GM19240 (cell line): Measurements from ENCODE around the gene ARMS2.

Experiments
- DNase-seq: peaks from one replicate; pipeline ENCODE4 v3.0.0; 2011; ENCODE audit warnings: low spot score; ENCODE audit not compliant: insufficient read length

Gene ARMS2

GRCh38 chr10:122492999-122493481 lies 38.6 kb downstream of the ARMS2 start:
- DNase-seq = no peak

GRCh38 chr10:122493761-122494160 lies 39.3 kb downstream of the ARMS2 start:
- DNase-seq = no peak

DNA sequence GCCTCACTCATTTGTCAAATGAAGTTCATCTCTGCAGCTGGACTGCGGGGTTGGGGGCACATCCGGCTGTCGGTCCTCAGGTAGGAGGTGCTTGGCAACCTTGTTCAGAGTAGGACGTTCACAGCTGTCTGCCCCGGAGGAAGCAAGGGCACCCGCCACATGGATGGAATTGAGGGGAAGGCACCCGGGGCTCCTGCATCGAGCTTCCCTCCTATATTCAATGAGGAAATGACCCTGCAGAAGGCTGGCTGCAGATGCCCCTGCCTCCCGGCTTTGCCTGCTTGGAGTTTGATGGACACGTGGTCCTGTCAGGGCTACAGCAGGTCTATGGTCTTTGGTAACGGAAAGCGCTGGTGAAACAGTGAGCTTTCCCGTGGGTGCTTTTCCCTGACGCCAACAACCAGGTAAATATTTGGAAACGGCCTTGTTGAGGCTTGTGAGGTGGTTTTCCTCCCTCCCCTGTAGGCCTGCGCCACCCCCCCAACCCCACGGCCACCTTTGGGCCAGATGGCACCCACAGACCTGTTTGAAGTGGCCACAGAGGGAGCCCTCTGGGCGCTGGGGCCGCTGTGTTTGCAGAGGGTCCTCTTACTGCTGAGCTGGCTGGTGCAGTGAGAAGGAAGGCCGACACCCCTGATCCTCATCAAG lies 39.8 kb downstream of the ARMS2 start:
- no peak for DNase-seq

DNA sequence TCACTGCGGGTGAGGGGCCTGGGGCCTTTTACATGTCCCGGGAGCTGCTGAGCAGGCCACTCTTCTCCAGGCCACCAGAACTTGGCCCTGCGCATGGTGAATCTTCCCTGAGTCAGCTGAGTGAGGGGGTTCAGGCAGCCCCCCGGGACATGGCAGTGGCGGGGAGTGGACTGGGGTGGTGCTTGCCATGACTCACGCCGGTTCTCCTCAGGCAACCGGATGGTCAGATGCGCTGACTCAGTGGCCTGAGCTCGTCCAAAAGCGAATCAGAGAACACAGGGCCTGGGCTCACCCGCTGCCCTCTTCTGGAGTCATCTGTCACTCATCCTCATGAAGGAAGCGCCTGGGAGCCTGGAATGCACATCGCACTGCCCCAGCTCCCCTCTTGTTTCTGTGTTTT lies 40.4 kb downstream of the ARMS2 start:
- DNase-seq = no peak

DNA sequence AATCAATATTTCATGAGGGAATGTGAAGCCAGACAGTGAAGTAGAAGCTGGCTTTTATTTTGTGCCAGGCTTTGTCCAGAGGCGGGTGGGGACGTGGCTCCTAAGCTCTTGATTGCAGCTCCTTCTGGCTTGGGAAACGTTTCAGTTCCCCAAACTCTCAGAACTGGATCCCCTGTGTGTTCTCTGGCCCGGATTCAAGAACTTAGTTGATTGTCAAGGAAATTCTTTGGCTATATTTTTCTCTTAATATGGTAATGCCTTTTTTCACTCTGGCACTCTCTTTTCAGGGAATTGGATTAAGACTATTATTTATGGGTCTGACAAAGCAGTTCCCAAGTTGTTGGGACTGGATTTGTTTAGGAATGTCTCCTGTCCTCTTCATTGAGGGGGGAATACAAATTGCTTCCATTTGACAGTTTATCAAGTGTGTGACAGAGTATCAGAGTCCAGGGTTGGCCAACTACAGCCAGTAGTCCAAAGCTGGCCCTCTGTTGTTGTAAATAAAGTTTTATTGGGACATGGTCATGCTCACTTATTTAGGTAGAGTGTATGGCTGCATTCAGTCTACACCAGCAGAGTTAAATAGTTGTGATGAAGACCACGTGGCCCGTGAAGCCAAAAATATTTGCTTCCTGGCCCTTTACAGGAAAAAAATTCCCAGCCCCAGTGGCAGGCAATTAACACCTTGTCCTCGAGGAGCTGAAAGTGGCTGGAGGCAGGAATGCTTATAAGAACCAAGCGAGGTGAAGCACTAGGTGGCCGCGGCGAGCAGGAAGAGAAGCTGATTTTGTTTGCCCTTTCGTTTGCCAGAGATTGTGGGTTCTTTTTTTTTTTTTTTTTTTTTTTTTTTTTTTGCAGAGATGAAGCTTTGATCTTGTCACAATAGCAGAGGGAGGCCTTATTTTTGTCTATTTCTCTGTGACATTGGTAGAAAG lies 41.2 kb downstream of the ARMS2 start:
- no peak for DNase-seq

DNA sequence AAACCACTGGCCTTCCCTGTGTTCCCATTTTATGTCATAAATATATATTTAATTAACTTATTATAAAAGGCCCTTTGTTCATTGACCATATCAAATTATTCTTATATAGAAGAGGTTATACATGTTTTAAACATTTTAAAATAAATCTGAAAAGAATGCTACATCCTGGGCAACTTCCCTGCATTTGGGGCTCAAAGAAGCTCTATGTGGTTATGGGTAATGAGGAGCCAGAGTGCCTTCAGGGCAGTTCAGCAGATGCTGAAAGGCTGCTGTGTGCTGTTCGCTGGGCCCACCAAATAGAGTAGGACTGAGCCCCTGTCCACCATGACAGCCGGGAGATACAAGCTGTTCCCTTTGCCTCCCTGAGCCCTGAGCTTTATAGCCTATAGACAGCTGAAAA lies 42.8 kb downstream of the ARMS2 start:
- DNase-seq = no peak

- DNase-seq = no peak
Observed at GRCh38 chr10:122498521-122498920, 44.1 kb downstream of the ARMS2 start.

DNA sequence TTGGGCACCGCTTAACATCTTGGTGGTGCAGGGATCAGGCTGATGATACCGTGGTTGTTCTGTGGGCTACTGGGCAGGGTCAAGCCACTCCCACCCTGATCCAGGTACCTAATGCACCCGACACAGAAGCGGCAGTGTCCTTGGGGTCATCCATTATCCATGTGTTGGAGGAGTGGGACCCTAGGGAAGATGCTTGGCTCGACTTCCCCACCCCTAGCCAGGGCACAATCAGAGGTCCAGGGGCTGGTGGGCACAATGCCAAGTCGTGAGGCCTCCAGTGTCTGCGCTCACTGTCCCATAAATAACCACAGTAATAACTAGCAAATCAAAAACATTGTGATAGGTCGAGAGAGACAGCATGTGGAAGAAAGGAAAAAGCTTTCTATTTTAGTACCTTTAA lies 44.6 kb downstream of the ARMS2 start:
- no peak for DNase-seq

DNA sequence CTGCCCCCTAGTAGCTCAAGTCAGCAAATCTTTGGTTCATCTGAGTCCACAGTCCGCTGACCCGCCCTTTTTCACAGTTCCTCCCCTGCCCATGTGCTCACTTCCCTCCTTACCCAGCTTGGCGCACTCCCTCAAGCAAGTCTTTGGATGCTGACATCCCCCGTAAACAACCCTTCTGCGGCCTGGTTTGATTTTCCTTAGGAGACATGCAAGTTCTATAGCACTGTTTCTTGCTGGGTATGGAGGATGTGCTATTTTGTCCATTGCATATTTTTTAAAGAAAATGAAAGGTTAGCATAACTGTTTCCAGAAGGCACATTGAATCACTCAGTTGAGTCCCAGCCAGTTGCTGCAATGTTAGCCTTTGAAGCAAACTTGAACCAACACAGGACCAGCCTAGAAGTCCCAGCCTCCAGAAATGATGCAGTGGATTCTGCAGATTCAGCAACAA lies 45.1 kb downstream of the ARMS2 start:
- no peak for DNase-seq

DNA sequence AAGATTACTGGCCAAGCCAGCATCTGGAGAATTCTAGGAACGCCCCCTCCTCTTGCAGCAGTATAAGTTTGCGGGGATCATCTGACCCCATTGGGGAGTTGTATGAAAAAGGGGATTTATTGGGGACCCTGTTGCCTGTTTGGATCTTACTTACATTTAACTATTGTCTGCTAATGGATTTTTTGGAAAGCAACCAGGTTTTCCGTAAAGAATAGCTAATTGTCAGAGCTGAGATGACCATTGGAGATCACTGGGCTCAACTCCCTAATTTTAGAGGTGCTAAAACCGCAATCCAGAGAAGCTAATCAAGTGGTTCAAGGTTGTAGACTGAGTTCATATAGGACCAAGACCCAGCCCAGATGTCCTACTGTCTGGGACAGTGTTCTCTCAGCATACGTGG lies 45.7 kb downstream of the ARMS2 start:
- DNase-seq = no peak

- DNase-seq = no peak
Observed at GRCh38 chr10:122500726-122501125, 46.3 kb downstream of the ARMS2 start.

GRCh38 chr10:122503012-122503411 lies 48.6 kb downstream of the ARMS2 start:
- DNase-seq = no peak

GRCh38 chr10:122503886-122504609 lies 49.6 kb downstream of the ARMS2 start:
- DNase-seq = no peak

- DNase-seq = no peak
Observed at GRCh38 chr10:122504610-122504950, 50.1 kb downstream of the ARMS2 start.

DNA sequence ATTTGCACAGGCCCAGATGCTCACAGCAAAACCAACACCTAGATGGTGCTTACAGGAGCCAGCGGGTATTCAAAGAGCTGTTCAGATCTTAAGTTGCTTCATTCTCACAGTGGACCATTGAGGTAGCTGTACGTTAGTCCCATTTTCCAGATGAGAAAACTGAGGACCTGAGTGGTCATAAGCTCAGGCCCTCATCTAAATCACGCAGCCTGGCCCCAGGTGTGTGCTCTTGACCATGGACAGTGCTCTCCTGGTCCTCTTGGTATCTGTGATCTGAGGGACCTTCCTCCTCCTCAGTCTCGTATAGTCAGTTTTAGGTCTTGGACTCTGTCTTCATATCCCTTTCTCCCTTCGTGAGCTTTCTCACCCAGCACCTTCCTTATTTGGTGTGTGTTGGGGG lies 50.6 kb downstream of the ARMS2 start:
- DNase-seq = no peak

DNA sequence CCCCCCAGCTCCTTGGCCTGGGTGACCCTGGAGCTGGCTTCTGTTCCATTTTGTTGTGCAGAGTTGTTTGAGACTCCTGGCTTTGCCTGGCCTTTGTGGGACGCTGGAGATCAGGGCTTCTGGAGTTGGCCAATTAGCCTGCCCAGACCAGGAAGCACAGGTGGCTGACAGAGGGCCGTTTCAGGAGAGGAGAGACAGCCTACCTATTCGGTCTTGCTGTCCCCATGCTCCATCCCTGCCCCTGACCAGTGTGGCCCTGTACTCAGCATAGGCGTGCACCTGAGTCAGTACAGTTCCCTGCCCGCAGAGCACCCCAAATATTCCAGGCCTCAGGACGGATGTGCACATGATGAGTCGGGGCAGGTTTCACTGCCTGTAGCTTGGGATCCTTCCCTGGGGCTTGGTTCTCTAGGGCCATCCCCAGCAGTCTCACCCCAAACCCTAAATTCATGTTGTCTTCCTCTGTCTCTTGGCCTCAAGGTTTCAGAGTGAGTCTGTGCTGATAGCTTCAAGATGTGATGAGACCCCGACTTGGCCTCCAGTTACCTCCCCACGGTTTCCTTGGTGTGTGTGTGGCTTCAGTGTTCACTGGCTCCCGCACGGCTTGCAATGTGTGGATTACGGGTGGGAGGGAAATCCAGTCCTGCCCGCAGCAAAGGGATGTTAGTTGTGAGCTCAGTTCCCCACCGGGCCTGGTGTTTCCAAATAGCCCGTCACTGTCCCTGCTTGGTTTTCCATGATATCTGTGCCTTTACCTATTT lies 51.6 kb downstream of the ARMS2 start:
- no peak for DNase-seq
